Loucy (cell line): ENCODE data around the gene CNR1.

Experiments used
- H2AFZ ChIP-seq: fragments of 200-600 bp; sonication (generic); 2 replicates; pipeline ENCODE4 v1.6.0; 2016; ENCODE audit warnings: antibody characterized with exemption, mild to moderate bottlenecking, low read length, moderate library complexity
- H3F3A ChIP-seq: fragments of 200-600 bp; 2 replicates; pipeline ENCODE4 v1.6.0; 2016; ENCODE audit warnings: antibody characterized with exemption, low read depth, mild to moderate bottlenecking
- H3K27me3 ChIP-seq: fragments of 200-600 bp; sonication (generic); 2 replicates; pipeline ENCODE4 v1.6.1; 2014; ENCODE audit warnings: low read length, mild to moderate bottlenecking; ENCODE audit not compliant: insufficient read depth, poor library complexity, severe bottlenecking
- H3K36me3 ChIP-seq: fragments of 200-600 bp; sonication (generic); 2 replicates; pipeline ENCODE4 v1.6.1; 2016; ENCODE audit warnings: low read length; ENCODE audit not compliant: insufficient read depth
- H3K4me1 ChIP-seq: fragments of 200-600 bp; sonication (generic); 2 replicates; pipeline ENCODE4 v1.5.1; 2014; ENCODE audit warnings: low read length, mild to moderate bottlenecking; ENCODE audit not compliant: insufficient read depth, poor library complexity, severe bottlenecking
- H3K4me2 ChIP-seq: fragments of 200-600 bp; sonication (generic); 2 replicates; pipeline ENCODE4 v1.6.0; 2014; ENCODE audit warnings: antibody characterized with exemption, low read length, low read depth, mild to moderate bottlenecking; ENCODE audit not compliant: poor library complexity, severe bottlenecking
- H3K4me3 ChIP-seq: fragments of 200-600 bp; sonication (generic); 2 replicates; pipeline ENCODE4 v1.5.1; 2014; ENCODE audit warnings: low read length, mild to moderate bottlenecking, mixed read lengths; ENCODE audit not compliant: poor library complexity, severe bottlenecking
- H3K79me2 ChIP-seq: fragments of 200-600 bp; sonication (generic); 2 replicates; pipeline ENCODE4 v1.6.1; 2014; ENCODE audit warnings: low read length; ENCODE audit not compliant: insufficient read depth
- H3K9ac ChIP-seq: fragments of 200-600 bp; sonication (generic); 2 replicates; pipeline ENCODE4 v1.6.0; 2014; ENCODE audit warnings: mild to moderate bottlenecking, low read depth, low read length, moderate library complexity; ENCODE audit not compliant: poor library complexity, severe bottlenecking
- H3K9me2 ChIP-seq: fragments of 200-600 bp; sonication (generic); replicated peaks from 2 replicates; pipeline ENCODE4 v1.6.1; 2016; ENCODE audit warnings: low read depth, low read length, mixed read lengths
- H3K9me3 ChIP-seq: fragments of 200-600 bp; sonication (generic); 2 replicates; pipeline ENCODE4 v1.6.1; 2014; ENCODE audit warnings: mild to moderate bottlenecking, antibody characterized with exemption, low read length, low read depth; ENCODE audit not compliant: insufficient read depth
- H4K20me1 ChIP-seq: fragments of 200-600 bp; sonication (generic); 2 replicates; pipeline ENCODE4 v1.6.0; 2014; ENCODE audit warnings: antibody characterized with exemption, low read length, mild to moderate bottlenecking; ENCODE audit not compliant: insufficient read depth, poor library complexity, severe bottlenecking
- CTCF ChIP-seq: fragments of 200-600 bp; sonication (generic); conservative IDR thresholded peaks from 2 replicates; pipeline ENCODE4 v1.5.1; 2014; ENCODE audit warnings: mild to moderate bottlenecking, antibody characterized with exemption, low read length
- EZH2phosphoT487 ChIP-seq: fragments of 200-600 bp; IDR thresholded peaks from 2 replicates; pipeline ENCODE4 v1.6.1; 2018; ENCODE audit warnings: antibody characterized with exemption, mild to moderate bottlenecking, moderate library complexity, borderline replicate concordance

The CNR1 gene

GRCh38 chr6:88116276-88116675 lies 49.9 kb downstream of the CNR1 start:
- H2AFZ ChIP-seq, result no peak overlapping the region
- no peaks in the 10 kb centered on the region for H4K20me1 ChIP-seq
- no peaks in the 10 kb centered on the region for H3F3A ChIP-seq
- no peaks in the 10 kb centered on the region for H3K27me3 ChIP-seq
- H3K36me3 ChIP-seq, result no peaks in the 10 kb centered on the region
- no peaks in the 10 kb centered on the region; the same call in 1 of the 2 replicates for H3K9me3 ChIP-seq
- TF ChIP-seq EZH2phosphoT487 (no peak), CTCF (no peak)
- H3K4me3 ChIP-seq, result no peak overlapping the region
- no peak overlapping the region for H3K4me2 ChIP-seq
- H3K9ac ChIP-seq, result no peak overlapping the region
- no peaks in the 10 kb centered on the region for H3K9me2 ChIP-seq
- no peaks in the 10 kb centered on the region for H3K4me1 ChIP-seq
- H3K79me2 ChIP-seq, result no peaks in the 10 kb centered on the region

- H3K9ac ChIP-seq, result no peak overlapping the region
- H2AFZ ChIP-seq, result no peak overlapping the region
- H3K27me3 ChIP-seq, result no peaks in the 10 kb centered on the region
- H3K36me3 ChIP-seq, result no peaks in the 10 kb centered on the region
- no peaks in the 10 kb centered on the region for H3K79me2 ChIP-seq
- no peak for TF ChIP-seq CTCF
- TF ChIP-seq EZH2phosphoT487, result no peak
- H3K4me3 ChIP-seq, result no peak overlapping the region
- no peaks in the 10 kb centered on the region for H3F3A ChIP-seq
- no peaks in the 10 kb centered on the region for H3K4me1 ChIP-seq
- no peaks in the 10 kb centered on the region; the same call in 1 of the 2 replicates for H3K9me3 ChIP-seq
- no peak overlapping the region for H3K4me2 ChIP-seq
- H4K20me1 ChIP-seq, result no peaks in the 10 kb centered on the region
- H3K9me2 ChIP-seq, result no peaks in the 10 kb centered on the region
These were observed 50.8 kb downstream of the CNR1 start for GRCh38 chr6:88115307-88115706.

- H3K9ac ChIP-seq, result no peak overlapping the region
- H3K79me2 ChIP-seq, result no peaks in the 10 kb centered on the region
- no peaks in the 10 kb centered on the region; the same call in 1 of the 2 replicates for H3K9me3 ChIP-seq
- no peaks in the 10 kb centered on the region for H4K20me1 ChIP-seq
- no peaks in the 10 kb centered on the region for H3K27me3 ChIP-seq
- TF ChIP-seq EZH2phosphoT487, result no peak
- no peak overlapping the region for H2AFZ ChIP-seq
- no peaks in the 10 kb centered on the region for H3K36me3 ChIP-seq
- no peak overlapping the region for H3K4me3 ChIP-seq
- H3F3A ChIP-seq, result no peaks in the 10 kb centered on the region
- no peaks in the 10 kb centered on the region for H3K4me1 ChIP-seq
- no peak overlapping the region for H3K4me2 ChIP-seq
- no peaks in the 10 kb centered on the region for H3K9me2 ChIP-seq
These were observed 51.3 kb downstream of the CNR1 start for GRCh38 chr6:88114838-88115237.

GRCh38 chr6:88111991-88112390 lies 54.2 kb downstream of the CNR1 start:
- TF ChIP-seq EZH2phosphoT487 (no peak), CTCF (no peak)
- Histone ChIP-seq H4K20me1 (no peaks in the 10 kb centered on the region), H3K4me1 (no peaks in the 10 kb centered on the region), H3K79me2 (no peaks in the 10 kb centered on the region), H3K36me3 (no peaks in the 10 kb centered on the region), H3K4me2 (no peak overlapping the region), H3K9ac (no peak overlapping the region), H3K4me3 (no peak overlapping the region), H2AFZ (no peak overlapping the region), H3K9me2 (no peaks in the 10 kb centered on the region), H3K27me3 (no peaks in the 10 kb centered on the region), H3F3A (no peaks in the 10 kb centered on the region), H3K9me3 (no peaks in the 10 kb centered on the region; the same call in 1 of the 2 replicates)
